ENCODE data around the gene LANCL2. TPM values are rescaled to one million over a fixed set of nuclear protein-coding genes. Genes with fewer than 3 reads are reported as not detected.

LANCL2 gene
- total RNA-seq, 1 experiment from 2014 or later: 21.8 TPM

- no peak for DNase-seq
- intact Hi-C loops (cut with micrococcal nuclease; ENCODE audit: unreplicated experiment): no loop called here
- H3F3A ChIP-seq (ENCODE audit: insufficient read depth, low read depth): peaks cover 5% of the 10 kb centered on the region; the same call in 1 of the 2 replicates
- H3K4me3 ChIP-seq: no peak overlapping the region
- no peaks in the 10 kb centered on the region for H3K4me1 ChIP-seq (replicated peaks; ENCODE audit: insufficient read depth)
- BruUV-seq (replicated peaks): no TSS peak
- CTCF ChIA-PET: no interaction called here
- H3K79me2 ChIP-seq (ENCODE audit: low read depth): no peaks in the 10 kb centered on the region
- H3K9me2 ChIP-seq (ENCODE audit: insufficient read depth): no peaks in the 10 kb centered on the region
- H3K36me3 ChIP-seq (ENCODE audit: low read depth): peaks cover 43% of the 10 kb centered on the region
- H2AFZ ChIP-seq: no peak overlapping the region
- no peaks in the 10 kb centered on the region for H3K27me3 ChIP-seq (ENCODE audit: insufficient read depth, low read depth)
- TF ChIP-seq EZH2 (IDR thresholded peaks at IDR 0.05; ENCODE audit: low read depth) (no peak), CTCF (conservative IDR thresholded peaks at IDR 0.05) (no peak)
- no peaks in the 10 kb centered on the region for H4K20me1 ChIP-seq (ENCODE audit: insufficient read depth)
- no peak overlapping the region for H3K4me2 ChIP-seq
- peaks cover 37% of the 10 kb centered on the region for H3K9me3 ChIP-seq (ENCODE audit: insufficient read depth, low read depth)
- POLR2A ChIA-PET (ENCODE audit: unreplicated experiment): no interaction called here
- no peak overlapping the region for H3K27ac ChIP-seq
Measured at GRCh38 chr7:55463686-55464262, 98.6 kb downstream of the LANCL2 start.

GRCh38 chr7:55464422-55464821 is 99.3 kb downstream of the LANCL2 start:
- BruUV-seq (replicated peaks): no TSS peak
- no peak for DNase-seq
- no peaks in the 10 kb centered on the region for H4K20me1 ChIP-seq (ENCODE audit: insufficient read depth)
- H3K9me3 ChIP-seq (ENCODE audit: insufficient read depth, low read depth): peaks cover 31% of the 10 kb centered on the region
- H3F3A ChIP-seq (ENCODE audit: insufficient read depth, low read depth): peaks cover 5% of the 10 kb centered on the region; the same call in 1 of the 2 replicates
- no peak overlapping the region for H3K4me3 ChIP-seq
- H3K4me1 ChIP-seq (replicated peaks; ENCODE audit: insufficient read depth): no peaks in the 10 kb centered on the region
- CTCF ChIA-PET: no interaction called here
- no peaks in the 10 kb centered on the region for H3K9me2 ChIP-seq (ENCODE audit: insufficient read depth)
- H3K4me2 ChIP-seq: no peak overlapping the region
- H3K79me2 ChIP-seq (ENCODE audit: low read depth): no peaks in the 10 kb centered on the region
- peaks cover 45% of the 10 kb centered on the region for H3K36me3 ChIP-seq (ENCODE audit: low read depth)
- TF ChIP-seq EZH2 (IDR thresholded peaks at IDR 0.05; ENCODE audit: low read depth): no peak
- intact Hi-C loops (cut with micrococcal nuclease; ENCODE audit: unreplicated experiment): no loop called here
- H2AFZ ChIP-seq: no peak overlapping the region
- H3K27ac ChIP-seq: no peak overlapping the region
- POLR2A ChIA-PET (ENCODE audit: unreplicated experiment): no interaction called here
- no peaks in the 10 kb centered on the region for H3K27me3 ChIP-seq (ENCODE audit: insufficient read depth, low read depth)

GRCh38 chr7:55465691-55466090 is 100.6 kb downstream of the LANCL2 start:
- Histone ChIP-seq H4K20me1 (ENCODE audit: insufficient read depth) (no peaks in the 10 kb centered on the region), H3K79me2 (ENCODE audit: low read depth) (no peaks in the 10 kb centered on the region), H3K4me3 (no peak overlapping the region), H3K9me2 (ENCODE audit: insufficient read depth) (no peaks in the 10 kb centered on the region), H3K36me3 (ENCODE audit: low read depth) (peaks cover 40% of the 10 kb centered on the region), H3K27ac (no peak overlapping the region), H3K9me3 (ENCODE audit: insufficient read depth, low read depth) (peaks cover 20% of the 10 kb centered on the region), H3K4me2 (no peak overlapping the region), H2AFZ (no peak overlapping the region), H3K4me1 (replicated peaks; ENCODE audit: insufficient read depth) (no peaks in the 10 kb centered on the region), H3F3A (ENCODE audit: insufficient read depth, low read depth) (no peaks in the 10 kb centered on the region), H3K27me3 (ENCODE audit: insufficient read depth, low read depth) (no peaks in the 10 kb centered on the region)
- POLR2A ChIA-PET (ENCODE audit: unreplicated experiment): no interaction called here
- no peak for TF ChIP-seq CTCF (conservative IDR thresholded peaks at IDR 0.05)
- TF ChIP-seq EZH2 (IDR thresholded peaks at IDR 0.05; ENCODE audit: low read depth): no peak
- no TSS peak for BruUV-seq (replicated peaks)
- CTCF ChIA-PET: no interaction called here
- intact Hi-C loops (cut with micrococcal nuclease; ENCODE audit: unreplicated experiment): no loop called here
- no peak for DNase-seq

GRCh38 chr7:55467047-55467593 is 102.0 kb downstream of the LANCL2 start:
- peaks cover 34% of the 10 kb centered on the region for H3K36me3 ChIP-seq (ENCODE audit: low read depth)
- no peak overlapping the region for H3K27ac ChIP-seq
- H2AFZ ChIP-seq: no peak overlapping the region
- TF ChIP-seq EZH2 (IDR thresholded peaks at IDR 0.05; ENCODE audit: low read depth) (no peak), CTCF (conservative IDR thresholded peaks at IDR 0.05) (no peak)
- H3K4me3 ChIP-seq: no peak overlapping the region
- H3K79me2 ChIP-seq (ENCODE audit: low read depth): no peaks in the 10 kb centered on the region
- H3K4me1 ChIP-seq (replicated peaks; ENCODE audit: insufficient read depth): no peaks in the 10 kb centered on the region
- no peaks in the 10 kb centered on the region for H3K27me3 ChIP-seq (ENCODE audit: insufficient read depth, low read depth)
- no peaks in the 10 kb centered on the region for H3K9me2 ChIP-seq (ENCODE audit: insufficient read depth)
- no TSS peak for BruUV-seq (replicated peaks)
- no peak for DNase-seq
- H3K4me2 ChIP-seq: no peak overlapping the region
- H3F3A ChIP-seq (ENCODE audit: insufficient read depth, low read depth): no peaks in the 10 kb centered on the region
- intact Hi-C loops (cut with micrococcal nuclease; ENCODE audit: unreplicated experiment): no loop called here
- no peaks in the 10 kb centered on the region for H4K20me1 ChIP-seq (ENCODE audit: insufficient read depth)
- H3K9me3 ChIP-seq (ENCODE audit: insufficient read depth, low read depth): peaks cover 10% of the 10 kb centered on the region
- POLR2A ChIA-PET (ENCODE audit: unreplicated experiment): interaction anchor here (0.9 kb wide), 1 partner anchor 714 kb away, joined by 5 read pairs; no protein-coding TSS in a partner anchor
- CTCF ChIA-PET: no interaction called here

All from PC-9 (cell line).